HG03025 (cell line): ENCODE measurements around the gene C19orf12.
"Not testable (repeated sequence)": the region's sequence is repeated elsewhere in the genome, so short reads cannot be mapped to it uniquely, and the experiment has no call there.

ENCODE experiments used
- ATAC-seq: cut with Tn5 transposase; IDR thresholded peaks from one replicate; pipeline ENCODE4 v1.9.1; 2021; ENCODE audit warnings: mild to moderate bottlenecking, moderate library complexity; ENCODE audit not compliant: unreplicated experiment, low FRiP score

The C19orf12 gene

DNA sequence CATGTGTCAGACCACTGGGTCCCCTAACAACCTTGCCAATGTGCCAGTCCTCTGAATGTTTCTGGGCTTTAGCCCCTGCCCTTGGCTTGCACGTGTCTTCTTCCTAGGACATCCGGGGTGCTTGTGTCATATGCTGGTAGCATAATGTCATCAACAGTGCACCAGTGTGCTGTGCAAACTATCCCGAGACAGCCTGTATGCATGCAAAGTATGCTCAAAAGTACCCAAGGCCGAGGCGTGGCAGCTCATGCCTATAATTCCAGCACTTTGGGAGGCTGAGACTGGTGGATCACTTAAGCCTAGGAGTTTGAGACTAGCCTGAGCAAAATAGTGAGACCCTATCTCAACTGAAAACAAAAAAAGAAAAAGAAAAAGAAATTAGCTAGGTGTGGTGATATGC, 20.8 kb upstream of the C19orf12 start:
- ATAC-seq = no peak

- ATAC-seq = no peak
These were observed 16.3 kb upstream of the C19orf12 start for GRCh38 chr19:29731331-29731850.

DNA sequence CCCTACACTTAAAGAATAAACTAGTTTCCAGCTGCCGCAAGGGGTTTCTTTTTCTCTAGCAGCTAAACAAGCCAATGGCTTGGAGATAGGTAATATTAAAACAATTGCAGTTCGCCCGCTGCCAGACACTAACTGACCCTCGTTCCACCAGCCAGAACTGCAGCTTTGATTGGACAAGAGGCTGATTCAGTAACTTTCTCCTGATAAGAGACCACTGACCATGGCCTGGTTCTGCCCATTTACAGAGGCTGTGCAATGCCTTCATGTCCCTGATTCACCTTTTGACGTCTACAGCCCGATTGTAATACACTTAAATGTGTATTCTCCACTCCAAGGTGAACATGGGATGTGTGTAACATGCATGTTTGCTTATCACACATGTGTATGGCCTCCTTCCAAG, 12.8 kb upstream of the C19orf12 start:
- ATAC-seq = no peak

DNA sequence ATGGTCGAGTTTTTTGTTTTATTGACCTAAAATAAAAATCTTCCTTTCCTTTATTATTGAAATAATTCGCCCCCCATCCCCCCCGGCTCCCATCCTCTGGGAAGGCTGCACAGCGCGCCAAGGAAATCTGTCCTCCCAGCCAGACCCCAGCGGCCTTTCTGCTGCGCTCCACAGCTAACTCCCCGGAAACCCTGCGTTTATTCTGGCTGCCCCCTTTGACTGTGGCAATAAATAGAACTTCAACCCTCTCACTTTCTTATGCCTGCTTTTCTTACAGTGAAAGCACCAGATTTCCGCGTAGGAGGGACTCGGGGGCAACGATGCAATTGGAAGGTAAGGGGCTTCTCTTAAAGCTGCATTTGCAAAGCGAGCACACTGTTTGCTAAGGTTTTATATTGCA, 9.7 kb upstream of the C19orf12 start:
- ATAC-seq = no peak

GRCh38 chr19:29724102-29724641, 9.1 kb upstream of the C19orf12 start:
- ATAC-seq = no peak

- ATAC-seq = no peak
These were observed 2.0 kb upstream of the C19orf12 start for GRCh38 chr19:29717051-29717450.

GRCh38 chr19:29715701-29716581, 880 bp upstream of the C19orf12 start:
- no peak for ATAC-seq

DNA sequence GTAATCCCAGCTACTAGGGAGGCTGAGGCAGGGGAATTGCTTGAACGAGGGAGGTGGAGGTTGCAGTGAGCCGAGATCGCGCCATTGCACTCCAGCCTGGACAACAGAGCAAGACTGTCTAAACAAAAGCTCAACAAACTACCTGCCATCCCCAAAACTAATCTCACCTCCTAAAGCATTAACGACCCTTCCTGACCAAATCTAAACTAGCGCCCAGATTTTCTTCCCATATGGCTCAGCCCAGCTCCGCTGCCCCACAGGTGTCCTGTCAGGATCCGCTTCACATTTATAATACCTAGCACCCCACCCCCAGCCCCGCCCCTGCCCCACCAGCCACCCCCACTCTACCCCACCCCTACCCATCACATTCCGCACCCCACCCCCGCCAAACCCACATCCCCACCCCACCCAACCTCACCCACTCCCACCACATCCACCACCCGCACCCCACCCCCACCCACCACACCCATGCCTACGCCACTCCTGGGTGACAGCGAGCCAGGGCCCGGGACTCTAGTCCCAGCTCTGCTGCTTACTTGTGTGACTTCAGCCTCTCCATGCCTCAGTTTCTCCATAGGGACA, 599 bp downstream of the C19orf12 start:
- ATAC-seq = peak; percentile 6

- ATAC-seq = no peak
These were observed 2.1 kb downstream of the C19orf12 start for GRCh38 chr19:29712744-29713516.

- no peak for ATAC-seq
These were observed 3.4 kb downstream of the C19orf12 start for GRCh38 chr19:29711584-29712132.

- not testable (repeated sequence) for ATAC-seq
These were observed 5.6 kb downstream of the C19orf12 start for GRCh38 chr19:29709440-29709798.

DNA sequence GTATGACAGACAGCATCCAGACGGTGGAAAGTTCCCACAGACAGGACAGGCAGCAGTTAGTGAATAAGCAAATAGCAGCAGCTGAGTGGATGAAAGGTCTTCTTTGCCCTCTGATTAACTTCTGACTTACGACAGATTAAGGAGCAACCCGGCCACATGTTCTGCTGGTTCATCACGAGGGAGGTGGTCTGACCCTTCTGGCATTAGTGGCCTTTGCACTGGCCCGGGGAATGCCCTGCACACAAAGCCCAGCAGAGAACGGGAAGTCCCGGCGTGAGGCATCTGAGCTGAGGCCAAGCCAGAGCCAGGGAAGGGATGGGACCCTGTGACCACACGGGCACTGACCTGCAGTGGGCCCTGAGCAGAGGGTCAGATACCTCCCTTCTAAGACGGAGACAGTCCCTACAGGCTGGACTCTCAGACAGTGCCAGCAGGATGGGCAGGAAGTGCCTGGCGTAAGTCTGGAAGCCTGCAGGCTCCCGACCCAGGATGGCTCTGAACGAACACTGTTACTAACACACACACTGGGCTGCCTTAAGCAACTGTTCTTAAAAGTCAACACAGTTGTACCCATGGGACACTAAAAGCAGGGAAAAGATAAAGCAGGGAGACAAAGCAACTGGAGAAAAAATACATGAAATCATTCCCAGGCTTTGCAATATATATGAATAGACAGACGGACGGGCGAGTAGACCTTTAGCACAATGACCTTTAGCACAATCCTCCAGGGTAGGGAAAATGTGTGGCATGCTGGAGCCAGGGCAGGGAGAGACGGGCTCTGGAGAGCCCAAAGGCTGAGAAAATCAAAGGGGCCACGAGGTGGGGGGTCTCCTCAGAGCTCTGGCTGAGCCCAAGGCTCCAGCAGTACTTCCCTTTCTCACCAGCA, 6.3 kb downstream of the C19orf12 start:
- ATAC-seq = no peak

GRCh38 chr19:29706635-29707034, 8.4 kb downstream of the C19orf12 start:
- no peak for ATAC-seq

DNA sequence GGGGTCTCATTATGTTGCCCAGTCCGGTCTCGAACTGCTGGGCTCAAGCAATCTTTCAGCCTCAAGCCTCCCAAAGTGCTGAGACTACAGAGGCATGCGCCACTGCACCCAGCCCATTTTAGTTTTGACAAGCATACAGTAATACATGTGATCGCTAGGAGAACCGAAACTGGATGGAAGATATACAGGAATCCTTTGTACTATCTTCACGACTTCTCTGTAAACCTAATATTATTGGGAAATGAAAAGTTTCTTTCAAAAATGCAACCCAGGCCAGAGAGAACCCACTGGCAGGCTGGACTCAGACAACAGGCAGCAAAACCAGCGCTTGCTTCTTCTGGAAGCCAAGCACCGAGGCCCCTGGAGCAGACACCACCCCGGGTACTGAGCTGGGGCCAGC, 9.4 kb downstream of the C19orf12 start:
- ATAC-seq = no peak

DNA sequence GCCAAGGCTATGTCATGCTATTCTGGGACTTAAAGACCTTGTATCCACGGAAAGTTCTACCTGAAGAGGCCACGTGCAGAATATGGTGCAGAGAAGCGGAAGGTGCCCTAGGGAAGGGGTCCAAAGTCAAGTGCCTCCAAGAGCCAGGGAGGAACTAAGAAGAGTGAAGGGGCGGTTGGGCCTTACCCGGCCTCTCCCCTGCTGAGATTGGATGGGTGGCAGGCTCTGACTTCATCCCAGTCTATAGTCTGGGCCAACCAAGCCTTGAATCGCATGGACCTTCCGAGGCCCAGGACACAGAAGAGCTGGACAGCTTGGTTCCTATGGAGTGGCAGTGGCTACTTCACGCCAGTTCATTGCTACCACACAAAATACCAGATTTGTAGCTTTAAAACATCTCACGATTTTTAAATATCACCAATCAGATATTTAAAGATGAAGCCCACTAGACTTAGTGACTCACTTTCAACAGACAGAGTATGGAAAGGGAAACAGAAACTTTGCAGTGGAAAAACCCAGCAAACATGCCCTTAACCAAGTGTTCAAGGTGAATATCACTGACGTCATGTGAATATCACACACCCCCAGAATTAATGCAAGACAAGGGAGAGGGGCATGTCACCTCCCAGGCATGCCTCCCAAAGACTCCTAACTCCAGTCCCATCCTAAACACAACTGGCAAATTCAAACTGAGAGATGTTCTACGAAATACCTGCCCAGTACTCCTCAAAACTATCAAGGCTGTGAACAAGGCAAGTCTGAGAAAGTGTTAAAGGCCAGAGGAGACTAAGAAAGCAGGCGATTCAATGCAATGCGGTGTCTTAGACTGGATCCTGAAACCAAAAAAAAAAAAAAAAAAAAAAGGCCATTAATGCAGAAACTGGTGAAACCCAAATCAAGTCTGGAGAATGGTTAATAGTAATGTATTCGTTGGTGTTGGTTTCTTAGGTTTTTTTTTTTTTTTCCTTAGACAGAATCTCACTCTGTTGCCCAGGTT, 10.2 kb downstream of the C19orf12 start:
- no peak for ATAC-seq

DNA sequence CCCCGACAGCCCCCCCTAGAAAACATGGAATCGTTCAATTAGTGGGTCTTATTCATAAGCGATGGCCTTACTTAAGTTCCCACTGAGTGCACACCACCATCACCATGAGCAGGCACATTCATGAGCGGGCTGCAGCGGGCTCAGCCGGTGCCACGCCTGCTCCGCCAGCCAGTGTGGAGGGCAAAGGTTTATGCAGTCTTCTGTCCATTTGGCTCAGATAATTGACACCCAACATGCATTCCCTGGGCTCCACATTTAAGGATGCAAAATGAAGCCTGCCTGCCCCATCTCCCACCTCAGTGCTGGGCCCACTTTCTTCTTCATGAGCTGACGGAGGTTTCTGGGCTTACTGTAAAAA, 12.1 kb downstream of the C19orf12 start:
- no peak for ATAC-seq

- no peak for ATAC-seq
These were observed 12.7 kb downstream of the C19orf12 start for GRCh38 chr19:29702161-29702962.

DNA sequence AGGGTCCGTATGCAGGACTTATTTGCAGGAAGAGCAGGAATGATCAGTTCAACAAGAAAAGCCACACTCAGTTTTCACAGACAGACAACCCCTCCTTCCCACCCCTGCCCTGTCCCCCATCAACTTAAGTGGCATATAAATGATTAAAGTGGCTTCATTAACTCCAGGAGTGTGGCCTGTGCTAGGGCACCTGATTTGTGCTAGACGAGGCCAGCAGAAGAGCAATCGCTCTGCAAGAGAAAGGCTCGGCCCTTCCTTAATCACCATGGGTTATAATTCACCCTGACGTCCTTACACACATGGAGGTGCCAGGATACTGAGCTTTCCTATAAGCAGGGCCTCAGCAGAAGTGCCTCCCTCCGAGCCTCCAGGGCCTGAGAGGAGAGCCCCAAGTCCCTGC, 14.6 kb downstream of the C19orf12 start:
- no peak for ATAC-seq
